Umbilical cord (tissue), 2 donors: ENCODE measurements around the gene SLC25A46. TPM values are rescaled to one million over a fixed set of nuclear protein-coding genes. Genes with fewer than 3 reads are reported as not detected.
"Not testable (repeated sequence)": the region's sequence is repeated elsewhere in the genome, so short reads cannot be mapped to it uniquely, and the experiment has no call there.

Experiments used
- DNase-seq: peaks from one replicate; pipeline ENCODE4 v3.0.0-alpha.2; 2015; ENCODE audit warnings: low spot score
- total RNA-seq: library from RNA; depleted of rRNA; stranded (reverse); fragments of >200 nt; gene quantifications from one replicate; pipeline ENCODE4 v1.2.3, GENCODE V29; 2014; ENCODE audit warnings: low replicate concordance; ENCODE audit not compliant: insufficient read depth

SLC25A46 gene
- 67.7 TPM for total RNA-seq

DNA sequence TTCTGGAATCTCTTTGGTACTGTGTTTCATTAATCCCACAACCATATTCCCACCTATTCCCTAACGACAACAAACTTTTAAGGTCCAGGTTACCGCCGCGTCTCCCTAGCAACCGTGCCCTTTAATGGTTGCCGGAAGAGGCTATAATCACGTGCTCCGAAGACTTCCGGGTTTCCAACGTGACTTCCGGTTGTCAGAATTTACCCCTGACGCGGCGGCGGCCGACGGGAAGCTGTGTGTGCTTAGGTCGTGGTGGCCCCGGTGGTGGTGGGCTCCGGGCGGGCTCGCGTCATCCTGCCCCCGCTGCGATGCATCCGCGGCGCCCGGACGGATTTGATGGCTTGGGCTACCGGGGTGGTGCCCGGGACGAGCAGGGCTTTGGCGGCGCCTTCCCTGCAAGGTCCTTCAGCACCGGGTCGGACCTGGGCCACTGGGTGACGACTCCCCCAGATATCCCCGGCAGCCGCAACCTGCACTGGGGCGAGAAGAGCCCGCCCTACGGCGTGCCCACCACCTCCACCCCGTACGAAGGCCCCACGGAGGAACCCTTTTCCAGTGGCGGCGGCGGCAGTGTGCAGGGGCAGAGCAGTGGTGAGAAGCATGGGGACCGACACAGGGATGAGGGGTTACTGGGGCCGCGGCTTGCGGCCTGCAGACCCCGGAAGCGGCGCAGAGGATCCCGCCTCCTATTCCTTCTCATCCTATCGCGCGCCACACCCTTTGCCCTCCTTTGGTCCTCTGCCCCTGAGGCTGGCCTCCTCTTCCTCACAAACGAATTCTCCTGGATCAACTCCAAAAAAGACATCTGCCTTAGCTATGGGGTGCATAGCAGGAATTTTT lies at the start of gene SLC25A46:
Gene SLC25A46 (plus strand): TSS at position 196 of the 840 bp plus-strand sequence. CDS start 113 bp downstream, at position 309.
- DNase-seq: peak; percentile 95

DNA sequence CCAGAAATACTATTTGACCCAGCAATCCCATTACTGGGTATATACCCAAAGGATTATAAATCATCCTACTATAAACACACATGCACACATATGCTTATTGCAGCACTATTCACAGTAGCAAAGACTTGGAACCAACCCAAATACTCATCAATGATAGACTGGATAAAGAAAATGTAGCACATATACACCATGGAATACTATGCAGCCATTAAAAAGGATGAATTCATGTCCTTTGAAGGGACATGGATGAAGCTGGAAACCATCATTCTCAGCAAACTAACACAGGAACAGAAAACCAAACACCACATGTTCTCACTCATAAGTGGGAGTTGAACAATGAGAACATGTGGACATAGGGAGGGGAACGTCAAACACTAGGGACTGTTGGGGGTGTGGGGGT lies 48.2 kb upstream of the SLC25A46 start:
- not testable (repeated sequence) for DNase-seq

DNA sequence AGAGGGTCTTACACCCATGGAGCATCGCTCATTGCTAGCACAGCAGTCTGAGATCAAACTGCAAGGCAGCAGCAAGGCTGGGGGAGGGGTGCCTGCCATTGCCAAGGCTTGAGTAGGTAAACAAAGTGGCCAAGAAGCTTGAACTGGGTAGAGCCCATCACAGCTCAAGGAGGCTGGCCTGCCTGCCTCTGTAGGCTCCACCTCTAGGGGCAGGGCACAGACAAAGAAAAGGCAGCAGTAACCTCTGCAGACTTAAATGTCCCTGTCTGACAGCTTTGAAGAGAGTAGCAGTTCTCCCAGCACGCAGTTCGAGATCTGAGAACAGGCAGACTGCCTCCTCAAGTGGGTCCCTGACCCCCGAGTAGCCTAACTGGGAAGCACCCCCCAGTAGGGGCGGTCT lies 46.1 kb upstream of the SLC25A46 start:
- not testable (repeated sequence) for DNase-seq

GRCh38 chr5:110702300-110702699 lies 36.5 kb upstream of the SLC25A46 start:
- DNase-seq: peak; percentile 13

GRCh38 chr5:110702704-110703103 lies 36.1 kb upstream of the SLC25A46 start:
- DNase-seq: no peak

DNA sequence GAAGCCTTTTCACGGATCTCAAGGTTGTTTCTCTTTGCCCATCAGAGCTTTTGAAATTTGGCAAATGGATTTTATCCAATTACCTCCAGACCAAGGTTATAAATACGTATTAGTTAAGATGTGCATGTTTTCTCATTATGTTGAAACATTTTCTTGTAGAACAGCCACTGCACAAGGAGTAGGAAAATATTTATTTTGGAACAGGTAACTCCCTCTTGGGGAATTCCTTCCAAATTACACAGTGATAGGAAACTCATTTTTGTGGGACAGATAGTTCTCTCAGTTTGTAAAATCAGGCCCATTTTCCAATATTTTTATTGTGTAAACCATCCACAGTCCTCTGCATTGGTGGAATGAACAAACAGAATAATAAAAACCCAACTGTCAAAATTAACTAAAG lies 35.3 kb upstream of the SLC25A46 start:
- no peak for DNase-seq

DNA sequence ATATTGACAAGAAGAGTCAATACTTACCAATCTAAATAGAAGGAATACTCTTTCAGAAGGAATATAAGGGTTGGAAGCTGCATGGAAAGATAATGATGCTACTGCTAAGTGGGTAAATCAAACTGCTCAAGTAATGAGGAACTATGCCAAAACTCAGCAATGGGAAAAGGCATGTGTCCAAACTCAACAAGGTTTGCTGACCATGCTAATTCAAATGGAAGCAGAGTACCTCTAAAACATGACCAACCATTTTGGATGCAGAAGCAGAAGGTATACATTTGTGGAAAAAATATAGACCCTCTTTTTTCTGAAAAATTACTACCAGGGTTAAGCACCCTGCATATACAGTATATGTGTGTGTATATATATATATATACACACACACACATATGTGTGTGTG lies 33.5 kb upstream of the SLC25A46 start:
- DNase-seq: no peak

DNA sequence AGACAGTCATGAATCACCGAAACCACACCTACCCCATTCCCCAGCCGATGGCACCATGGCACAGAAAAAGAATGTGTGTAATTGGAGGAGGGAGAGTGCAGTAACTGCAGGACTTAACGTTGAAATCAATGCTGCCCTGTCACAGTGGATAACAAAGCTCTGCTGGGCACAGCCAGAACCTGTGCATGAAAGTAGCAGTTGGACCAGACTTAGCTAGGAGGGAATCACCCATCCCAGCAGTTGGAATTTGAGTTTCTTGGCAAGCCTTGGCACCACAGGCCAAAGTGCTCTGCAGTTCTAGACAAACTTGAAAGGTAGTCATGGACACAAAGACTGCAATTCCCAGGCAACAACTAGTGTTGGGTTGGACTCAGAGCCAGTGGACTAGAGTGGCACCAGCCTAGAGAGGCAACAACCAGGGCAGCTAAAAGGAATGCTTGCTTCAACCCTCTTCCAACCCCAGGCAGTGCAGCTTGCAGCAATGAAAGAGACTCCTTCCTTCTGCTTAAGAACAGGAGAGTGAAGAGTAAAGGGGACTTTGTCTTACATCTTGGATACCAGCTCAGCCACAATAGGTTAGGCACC lies 31.5 kb upstream of the SLC25A46 start:
- no peak for DNase-seq

- DNase-seq: no peak
These were observed 22.3 kb upstream of the SLC25A46 start for GRCh38 chr5:110716247-110717245.

GRCh38 chr5:110718311-110718710 lies 20.5 kb upstream of the SLC25A46 start:
- no peak for DNase-seq

- peak; percentile 80 for DNase-seq
These were observed 12.4 kb upstream of the SLC25A46 start, which contains the start of gene TMEM232 for GRCh38 chr5:110726249-110727024. TMEM232 (minus strand) TSS chr5:110726671; CDS start chr5:110667352, 59,319 bp downstream.

- no peak for DNase-seq
These were observed 11.8 kb upstream of the SLC25A46 start for GRCh38 chr5:110727025-110727314.

DNA sequence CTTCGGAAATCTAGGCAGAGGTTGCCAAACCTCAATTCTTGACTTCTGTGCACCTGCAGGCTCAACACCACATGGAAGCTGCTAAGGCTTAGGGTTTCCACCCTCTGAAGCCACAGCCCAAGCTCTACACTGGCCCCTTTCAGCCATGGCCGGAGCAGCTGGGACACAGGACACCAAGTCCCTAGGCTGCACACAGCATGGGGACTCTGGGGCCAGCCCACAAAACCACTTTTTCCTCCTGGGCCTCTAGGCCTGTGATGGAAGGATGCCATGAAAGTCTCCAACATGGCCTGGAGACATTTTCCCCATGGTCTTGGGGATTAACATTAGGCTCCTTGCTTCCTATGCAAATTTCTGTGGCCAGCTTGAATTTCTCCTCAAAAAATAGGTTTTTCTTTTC lies 7.3 kb upstream of the SLC25A46 start:
- not testable (repeated sequence) for DNase-seq

- no peak for DNase-seq
These were observed 4.7 kb upstream of the SLC25A46 start for GRCh38 chr5:110734101-110734500.

- no peak for DNase-seq
These were observed 3.3 kb upstream of the SLC25A46 start for GRCh38 chr5:110735556-110735955.

GRCh38 chr5:110736753-110737152 lies 2.1 kb upstream of the SLC25A46 start:
- no peak for DNase-seq

DNA sequence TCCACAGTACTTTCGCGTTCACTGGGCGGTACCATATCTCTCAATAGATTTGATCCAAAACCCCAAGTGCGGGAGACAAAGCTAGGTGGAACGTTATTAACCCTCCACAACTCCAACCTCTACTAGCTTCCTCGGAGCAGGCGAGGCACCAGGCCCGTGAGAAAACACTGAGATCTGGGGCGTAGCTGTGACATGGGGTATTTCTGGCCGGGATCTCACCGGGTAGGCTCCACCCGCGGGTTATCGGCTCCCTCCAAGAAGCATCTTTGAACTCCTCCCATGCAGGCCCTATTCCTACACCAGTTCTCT lies 350 bp upstream of the SLC25A46 start:
- no peak for DNase-seq

GRCh38 chr5:110751902-110752762 lies 13.3 kb downstream of the SLC25A46 start:
- DNase-seq: no peak

- DNase-seq: no peak
These were observed 14.1 kb downstream of the SLC25A46 start for GRCh38 chr5:110752953-110753352.

DNA sequence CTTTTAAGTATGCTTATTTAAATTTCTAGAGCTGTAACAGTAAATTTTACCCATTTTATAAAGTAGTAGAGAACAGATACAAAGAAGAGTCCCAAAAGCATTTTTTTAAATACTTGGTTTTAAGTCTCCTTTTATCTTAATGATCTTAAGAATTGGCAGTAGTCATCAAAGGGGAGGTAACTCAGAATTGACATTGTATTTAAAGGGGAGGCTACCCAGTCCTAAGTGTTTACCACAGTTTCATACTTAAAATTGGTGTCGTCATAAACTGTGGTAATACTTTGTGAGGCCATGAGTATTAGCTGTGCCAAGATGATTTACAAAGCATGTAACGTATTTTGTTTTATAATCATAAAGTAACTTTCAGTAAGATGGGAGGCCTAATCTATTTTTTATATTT lies 14.8 kb downstream of the SLC25A46 start:
- DNase-seq: no peak
